Measurements from ENCODE around the gene GALNT14.
A peak's percentile ranks its signal among the peaks of the same experiment; 100 is the strongest.
"Not testable (repeated sequence)": the region's sequence is repeated elsewhere in the genome, so short reads cannot be mapped to it uniquely, and the experiment has no call there.

The GALNT14 gene, protein sequence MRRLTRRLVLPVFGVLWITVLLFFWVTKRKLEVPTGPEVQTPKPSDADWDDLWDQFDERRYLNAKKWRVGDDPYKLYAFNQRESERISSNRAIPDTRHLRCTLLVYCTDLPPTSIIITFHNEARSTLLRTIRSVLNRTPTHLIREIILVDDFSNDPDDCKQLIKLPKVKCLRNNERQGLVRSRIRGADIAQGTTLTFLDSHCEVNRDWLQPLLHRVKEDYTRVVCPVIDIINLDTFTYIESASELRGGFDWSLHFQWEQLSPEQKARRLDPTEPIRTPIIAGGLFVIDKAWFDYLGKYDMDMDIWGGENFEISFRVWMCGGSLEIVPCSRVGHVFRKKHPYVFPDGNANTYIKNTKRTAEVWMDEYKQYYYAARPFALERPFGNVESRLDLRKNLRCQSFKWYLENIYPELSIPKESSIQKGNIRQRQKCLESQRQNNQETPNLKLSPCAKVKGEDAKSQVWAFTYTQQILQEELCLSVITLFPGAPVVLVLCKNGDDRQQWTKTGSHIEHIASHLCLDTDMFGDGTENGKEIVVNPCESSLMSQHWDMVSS

GRCh38 chr2:31138037-31138962 is at the start of gene GALNT14:
Gene GALNT14 (minus strand): TSS chr2:31138440. CDS start chr2:31138086, 354 bp downstream.
- Mint-ChIP-seq H3K4me3 (peak within 1 kb of the TSS; percentile 84 to 94), H3K9me3 (no peaks in the 10 kb centered on the region), H3K27ac (peak within 1 kb of the TSS; percentile 90), H3K36me3 (peaks cover 0 to 1% of the 10 kb centered on the region in 2 donors), H3K4me1 (peaks cover 9 to 21% of the 10 kb centered on the region in 2 donors), H3K27me3 (peaks cover 11 to 34% of the 10 kb centered on the region in 2 donors)
- DNase-seq (peak; percentile 64), ATAC-seq (replicated peaks) (peak; percentile 80 to 83)

DNA sequence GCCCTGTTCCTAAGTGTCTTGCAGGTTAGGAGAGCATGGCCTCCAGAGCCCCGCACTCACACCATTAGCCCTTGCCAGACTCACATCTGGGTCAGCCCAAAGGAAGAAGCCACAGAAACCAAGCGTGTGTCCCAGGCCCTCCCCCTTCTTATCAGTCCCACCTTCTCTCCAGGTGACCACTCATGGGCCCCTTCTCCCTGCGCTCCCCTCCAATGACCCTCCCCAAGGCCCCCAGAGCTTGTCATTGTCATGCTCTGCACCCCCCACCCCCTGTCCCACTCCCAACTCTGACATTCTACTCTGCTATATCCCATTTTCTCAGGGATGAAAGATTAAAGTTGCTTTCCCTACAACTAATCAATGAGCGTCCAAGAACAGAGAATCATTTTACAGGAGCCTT is 48.9 kb upstream of the GALNT14 start:
- no peaks in the 10 kb centered on the region for H3K4me1 Mint-ChIP-seq
- no peak overlapping the region for H3K4me3 Mint-ChIP-seq
- H3K27me3 Mint-ChIP-seq: no peaks in the 10 kb centered on the region
- ATAC-seq (replicated peaks) (no peak), DNase-seq (no peak)
- peaks cover 8 to 15% of the 10 kb centered on the region in 2 donors for H3K36me3 Mint-ChIP-seq
- H3K9me3 Mint-ChIP-seq: peaks cover 0 to 1% of the 10 kb centered on the region in 2 donors
- no peak overlapping the region for H3K27ac Mint-ChIP-seq

GRCh38 chr2:31183973-31184372 is 45.7 kb upstream of the GALNT14 start:
- not testable (repeated sequence) for H3K27ac Mint-ChIP-seq; DNase-seq; ATAC-seq (replicated peaks); H3K9me3 Mint-ChIP-seq; H3K4me3 Mint-ChIP-seq; H3K27me3 Mint-ChIP-seq; H3K4me1 Mint-ChIP-seq
- H3K36me3 Mint-ChIP-seq: peaks cover 6 to 11% of the 10 kb centered on the region in 2 donors

GRCh38 chr2:31176742-31177141 is 38.5 kb upstream of the GALNT14 start:
- DNase-seq: no peak
- no peak overlapping the region for H3K27ac Mint-ChIP-seq
- no peaks in the 10 kb centered on the region for H3K9me3 Mint-ChIP-seq
- no peak for ATAC-seq (replicated peaks)
- peaks cover 0 to 2% of the 10 kb centered on the region in 2 donors for H3K36me3 Mint-ChIP-seq
- H3K4me3 Mint-ChIP-seq: no peak overlapping the region
- H3K27me3 Mint-ChIP-seq: no peaks in the 10 kb centered on the region
- peaks cover 5% of the 10 kb centered on the region in 2 donors for H3K4me1 Mint-ChIP-seq

DNA sequence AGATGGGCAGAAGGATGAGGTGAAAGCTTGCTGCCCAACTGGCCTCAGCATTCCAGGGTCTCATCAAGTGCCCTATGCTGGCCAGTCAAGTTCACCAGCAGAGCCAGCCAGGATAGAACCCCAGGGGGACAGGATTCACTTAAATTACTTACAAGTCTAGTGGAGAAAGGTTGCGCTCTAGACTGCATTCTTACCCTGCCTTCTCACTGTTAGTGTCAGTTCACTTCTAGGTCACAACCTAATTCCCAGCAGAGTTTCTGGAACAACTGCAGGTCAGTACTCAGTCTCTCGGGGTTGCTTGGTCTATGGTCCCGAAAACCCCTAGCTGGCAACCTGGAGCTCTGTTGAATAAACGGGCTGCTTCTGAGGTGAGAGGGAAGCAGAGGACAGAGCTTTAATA is 32.9 kb upstream of the GALNT14 start:
- no peak overlapping the region for H3K4me3 Mint-ChIP-seq
- no peaks in the 10 kb centered on the region for H3K27me3 Mint-ChIP-seq
- no peaks in the 10 kb centered on the region for H3K36me3 Mint-ChIP-seq
- ATAC-seq (replicated peaks) (peak; percentile 29 to 53), DNase-seq (no peak)
- peaks cover 18 to 23% of the 10 kb centered on the region in 2 donors for H3K4me1 Mint-ChIP-seq
- H3K9me3 Mint-ChIP-seq: no peaks in the 10 kb centered on the region
- H3K27ac Mint-ChIP-seq: no peak overlapping the region

GRCh38 chr2:31170071-31170698 is 31.9 kb upstream of the GALNT14 start:
- DNase-seq (peak; percentile 47), ATAC-seq (replicated peaks) (peak; percentile 81 to 83)
- H3K9me3 Mint-ChIP-seq: no peaks in the 10 kb centered on the region
- H3K4me1 Mint-ChIP-seq: peaks cover 20 to 25% of the 10 kb centered on the region in 2 donors
- H3K4me3 Mint-ChIP-seq: no peak overlapping the region
- no peaks in the 10 kb centered on the region for H3K27me3 Mint-ChIP-seq
- H3K36me3 Mint-ChIP-seq: no peaks in the 10 kb centered on the region
- H3K27ac Mint-ChIP-seq: no peak overlapping the region

DNA sequence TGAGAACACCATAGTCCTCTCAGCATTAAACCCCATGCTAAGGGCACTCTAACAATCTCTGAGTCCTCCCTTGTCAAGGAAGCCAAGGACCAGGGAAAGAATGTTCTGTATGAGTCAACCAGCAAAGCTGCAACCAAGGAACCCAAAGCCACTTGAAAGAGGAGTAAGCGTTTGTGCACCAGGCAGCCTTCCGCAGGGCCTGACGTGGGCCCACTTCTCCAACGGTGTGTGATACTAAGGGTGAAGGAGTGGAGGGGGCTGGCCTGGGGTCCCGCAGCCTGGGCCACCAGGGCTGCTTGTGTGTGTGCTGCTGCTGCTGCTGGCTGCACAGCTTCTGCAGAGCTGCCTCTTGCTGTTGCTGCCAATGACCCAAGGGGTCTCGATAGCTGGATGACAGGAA is 30.1 kb upstream of the GALNT14 start:
- DNase-seq: no peak

GRCh38 chr2:31166925-31167324 is 28.7 kb upstream of the GALNT14 start:
- Mint-ChIP-seq H3K27ac (peak overlapping the region; percentile 20), H3K9me3 (no peaks in the 10 kb centered on the region), H3K4me1 (peaks cover 22 to 27% of the 10 kb centered on the region in 2 donors), H3K27me3 (no peaks in the 10 kb centered on the region), H3K36me3 (no peaks in the 10 kb centered on the region), H3K4me3 (no peak overlapping the region)
- no peak for DNase-seq
- no peak for ATAC-seq (replicated peaks)

More for the DNA sequence above, 30.1 kb upstream of the GALNT14 start:
- Mint-ChIP-seq H3K4me1 (peaks cover 25 to 30% of the 10 kb centered on the region in 2 donors), H3K9me3 (no peaks in the 10 kb centered on the region), H3K4me3 (no peak overlapping the region), H3K27me3 (no peaks in the 10 kb centered on the region), H3K27ac (no peak overlapping the region), H3K36me3 (no peaks in the 10 kb centered on the region)
- ATAC-seq (replicated peaks): no peak

DNA sequence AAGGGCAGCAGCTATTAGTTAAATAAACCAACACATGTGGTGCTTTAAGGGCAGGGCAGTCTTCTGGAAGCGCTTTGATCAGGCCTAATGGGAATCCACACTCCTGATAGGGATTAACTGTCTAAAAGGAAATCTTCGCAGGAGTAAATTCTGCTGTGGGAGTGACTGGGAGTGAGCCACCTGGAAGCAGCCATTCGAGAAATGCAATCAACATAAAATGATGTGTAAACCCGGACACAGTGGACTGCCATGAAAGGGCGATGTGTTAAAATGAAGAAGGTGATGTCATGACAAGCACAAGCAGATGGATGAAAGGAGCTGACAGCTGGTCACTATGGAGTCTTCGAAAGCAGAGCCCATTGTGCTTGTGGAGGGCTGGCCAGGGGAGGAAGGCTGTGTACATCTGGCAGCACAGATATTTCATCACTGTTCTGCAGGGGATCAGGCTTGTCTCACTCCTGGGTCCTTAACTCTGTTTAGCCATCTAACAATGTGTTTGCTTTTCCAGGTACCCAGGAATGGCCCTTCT is 24.8 kb upstream of the GALNT14 start:
- ATAC-seq (replicated peaks): no peak
- H3K27ac Mint-ChIP-seq: no peak overlapping the region
- H3K36me3 Mint-ChIP-seq: no peaks in the 10 kb centered on the region
- H3K4me1 Mint-ChIP-seq: peaks cover 8 to 12% of the 10 kb centered on the region in 2 donors
- no peaks in the 10 kb centered on the region for H3K27me3 Mint-ChIP-seq
- H3K9me3 Mint-ChIP-seq: no peaks in the 10 kb centered on the region
- no peak for DNase-seq
- no peak overlapping the region for H3K4me3 Mint-ChIP-seq

DNA sequence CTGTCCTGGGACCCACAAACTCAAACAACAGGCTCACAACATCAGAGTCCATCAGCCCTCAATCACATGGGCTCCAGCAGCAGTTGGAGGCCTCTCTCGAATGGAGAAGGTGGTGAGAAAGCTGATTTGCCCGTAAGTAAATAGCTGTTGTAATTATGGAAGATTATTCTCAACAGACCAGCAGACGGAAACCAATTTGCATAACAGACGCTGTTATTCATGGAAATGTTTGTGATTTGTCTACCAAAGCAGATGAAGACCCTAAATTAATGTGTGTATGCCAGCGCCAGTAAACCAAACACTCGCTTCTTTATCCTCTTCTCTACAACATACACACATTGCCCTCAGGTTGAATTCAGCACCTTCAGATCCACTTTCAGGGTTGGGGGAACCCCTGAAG is 23.4 kb upstream of the GALNT14 start:
- ATAC-seq (replicated peaks) (no peak), DNase-seq (no peak)
- Mint-ChIP-seq H3K27me3 (no peaks in the 10 kb centered on the region), H3K36me3 (no peaks in the 10 kb centered on the region), H3K27ac (no peak overlapping the region), H3K9me3 (no peaks in the 10 kb centered on the region), H3K4me1 (peaks cover 12 to 17% of the 10 kb centered on the region in 2 donors), H3K4me3 (no peak overlapping the region)

GRCh38 chr2:31151501-31151900 is 13.3 kb upstream of the GALNT14 start:
- Mint-ChIP-seq H3K4me1 (peaks cover 0 to 3% of the 10 kb centered on the region in 2 donors), H3K9me3 (no peaks in the 10 kb centered on the region), H3K4me3 (no peak overlapping the region), H3K36me3 (peaks cover 3 to 4% of the 10 kb centered on the region in 2 donors), H3K27me3 (peaks cover 0 to 5% of the 10 kb centered on the region in 2 donors), H3K27ac (no peak overlapping the region)
- ATAC-seq (replicated peaks) (no peak), DNase-seq (no peak)

DNA sequence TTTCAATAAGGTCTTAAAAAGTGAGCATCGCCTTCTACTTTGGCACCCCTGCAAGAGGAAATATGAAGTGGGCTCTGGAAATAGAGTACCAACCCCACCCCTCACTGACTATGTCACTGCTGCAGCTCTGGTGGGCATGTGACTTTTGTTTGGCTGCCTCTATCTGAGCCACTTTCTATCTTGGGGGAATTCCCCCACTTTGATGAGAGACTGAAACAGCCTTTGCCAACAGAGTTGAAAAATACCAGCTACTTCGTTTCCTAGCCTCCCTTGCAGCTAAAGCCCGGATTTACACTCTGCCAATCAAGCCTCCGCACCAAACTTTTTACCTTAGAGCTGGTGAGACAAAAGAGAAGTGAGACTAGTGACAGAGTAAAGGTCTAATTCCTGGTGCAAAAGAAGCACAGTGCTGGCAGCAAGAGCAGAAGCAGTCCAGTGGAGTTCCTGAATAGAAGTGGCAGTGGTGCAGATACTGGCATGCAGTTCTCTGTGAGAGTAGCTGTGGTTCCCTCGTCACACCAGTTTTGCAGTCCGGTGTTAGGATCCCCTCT is 12.0 kb upstream of the GALNT14 start:
- ATAC-seq (replicated peaks): peak; percentile 58 to 73
- DNase-seq: no peak
- Mint-ChIP-seq H3K4me1 (peaks cover 0 to 3% of the 10 kb centered on the region in 2 donors), H3K27me3 (peaks cover 0 to 5% of the 10 kb centered on the region in 2 donors), H3K4me3 (no peak overlapping the region), H3K27ac (no peak overlapping the region), H3K9me3 (no peaks in the 10 kb centered on the region), H3K36me3 (peaks cover 3 to 4% of the 10 kb centered on the region in 2 donors)

- Mint-ChIP-seq H3K36me3 (no peaks in the 10 kb centered on the region), H3K27ac (no peak overlapping the region), H3K9me3 (no peaks in the 10 kb centered on the region), H3K27me3 (no peaks in the 10 kb centered on the region), H3K4me3 (no peak overlapping the region), H3K4me1 (peaks cover 0 to 3% of the 10 kb centered on the region in 2 donors)
- DNase-seq (no peak), ATAC-seq (replicated peaks) (no peak)
Measured at GRCh38 chr2:31148514-31148913, 10.3 kb upstream of the GALNT14 start.

Measured in stimulated activated naive B cell treated with anti-CD40 and anti-IgM and Interleukin-4, amounts not matched to agents 10 μg/mL and 1 μg/mL and 100 μg/mL, for 72 hours (primary cell).